ENCODE data around the gene B3GNT9. TPM values are rescaled to one million over a fixed set of nuclear protein-coding genes. Genes with fewer than 3 reads are reported as not detected.

B3GNT9 gene
- polyA plus RNA-seq, 1 donor from 2014 or later, result not detected

GRCh38 chr16:67192781-67193361 is 42.1 kb upstream of the B3GNT9 start:
- Histone ChIP-seq H2AFZ (ENCODE audit: low read depth, low read length) (peak overlapping the region; percentile 52), H3K9me3 (ENCODE audit: low read length) (no peaks in the 10 kb centered on the region), H3K79me2 (replicated peaks; ENCODE audit: insufficient read depth, low read length) (peaks cover 15% of the 10 kb centered on the region), H3K4me2 (ENCODE audit: low read length) (peak overlapping the region; percentile 86), H3K4me3 (ENCODE audit: low read length) (peak overlapping the region; percentile 100), H3K9ac (ENCODE audit: low read length) (peak overlapping the region; percentile 89), H3K27me3 (ENCODE audit: insufficient read depth, low read depth, low read length) (no peaks in the 10 kb centered on the region), H3K9me2 (ENCODE audit: insufficient read depth, low read length) (no peaks in the 10 kb centered on the region), H4K20me1 (ENCODE audit: insufficient read depth) (no peaks in the 10 kb centered on the region), H3F3A (ENCODE audit: insufficient read depth, low read length, poor library complexity, severe bottlenecking) (no peaks in the 10 kb centered on the region), H3K27ac (ENCODE audit: low read length) (peak overlapping the region; percentile 48), H3K36me3 (ENCODE audit: insufficient read depth, low read length) (no peaks in the 10 kb centered on the region)
- TF ChIP-seq TAF1 (IDR thresholded peaks at IDR 0.05; ENCODE audit: low read depth) (no peak), POLR2AphosphoS5 (IDR thresholded peaks at IDR 0.05) (no peak), RAD21 (conservative IDR thresholded peaks at IDR 0.05) (no peak), MXI1 (conservative IDR thresholded peaks at IDR 0.05; ENCODE audit: poor library complexity, severe bottlenecking) (no peak), EP300 (conservative IDR thresholded peaks at IDR 0.05; ENCODE audit: poor library complexity, severe bottlenecking) (no peak), REST (IDR thresholded peaks at IDR 0.05; ENCODE audit: borderline replicate concordance) (no peak), EZH2 (IDR thresholded peaks at IDR 0.05; ENCODE audit: borderline replicate concordance, insufficient read depth, low read length, poor library complexity, severe bottlenecking) (no peak), SMC3 (conservative IDR thresholded peaks at IDR 0.05; ENCODE audit: poor library complexity) (no peak), CTCF (IDR thresholded peaks at IDR 0.05; ENCODE audit: poor library complexity, severe bottlenecking) (no peak)

- Histone ChIP-seq H3F3A (ENCODE audit: insufficient read depth, low read length, poor library complexity, severe bottlenecking) (no peaks in the 10 kb centered on the region), H2AFZ (ENCODE audit: low read depth, low read length) (peak within 1 kb of the TSS; percentile 52), H3K27ac (ENCODE audit: low read length) (peak within 1 kb of the TSS; percentile 48), H3K9ac (ENCODE audit: low read length) (peak within 1 kb of the TSS; percentile 89), H3K36me3 (ENCODE audit: insufficient read depth, low read length) (no peaks in the 10 kb centered on the region), H3K9me2 (ENCODE audit: insufficient read depth, low read length) (no peaks in the 10 kb centered on the region), H3K9me3 (ENCODE audit: low read length) (no peaks in the 10 kb centered on the region), H3K79me2 (replicated peaks; ENCODE audit: insufficient read depth, low read length) (peaks cover 15% of the 10 kb centered on the region), H3K27me3 (ENCODE audit: insufficient read depth, low read depth, low read length) (no peaks in the 10 kb centered on the region), H4K20me1 (ENCODE audit: insufficient read depth) (no peaks in the 10 kb centered on the region), H3K4me3 (ENCODE audit: low read length) (peak within 1 kb of the TSS; percentile 100), H3K4me2 (ENCODE audit: low read length) (peak within 1 kb of the TSS; percentile 86)
- TF ChIP-seq CTCF (IDR thresholded peaks at IDR 0.05; ENCODE audit: poor library complexity, severe bottlenecking), result no peak
- TF ChIP-seq EP300 (conservative IDR thresholded peaks at IDR 0.05; ENCODE audit: poor library complexity, severe bottlenecking), result peak; percentile 50
- no peak for TF ChIP-seq EZH2 (IDR thresholded peaks at IDR 0.05; ENCODE audit: borderline replicate concordance, insufficient read depth, low read length, poor library complexity, severe bottlenecking)
- peak; percentile 58 for TF ChIP-seq TAF1 (IDR thresholded peaks at IDR 0.05; ENCODE audit: low read depth)
- no peak for TF ChIP-seq REST (IDR thresholded peaks at IDR 0.05; ENCODE audit: borderline replicate concordance)
- TF ChIP-seq POLR2AphosphoS5 (IDR thresholded peaks at IDR 0.05), result peak; percentile 81
- TF ChIP-seq RAD21 (conservative IDR thresholded peaks at IDR 0.05), result no peak
- peak; percentile 33 for TF ChIP-seq SMC3 (conservative IDR thresholded peaks at IDR 0.05; ENCODE audit: poor library complexity)
- TF ChIP-seq MXI1 (conservative IDR thresholded peaks at IDR 0.05; ENCODE audit: poor library complexity, severe bottlenecking), result peak; percentile 92
These were observed 41.3 kb upstream of the B3GNT9 start, which contains the start of gene E2F4 for GRCh38 chr16:67191995-67192681. TSS of gene E2F4 (plus strand) at chr16:67192155. CDS start at chr16:67192228, 73 bp downstream.

Data from neural cell (in vitro differentiated cells).